GM19395 (cell line): ENCODE measurements around the gene TBX10.
"Not testable (repeated sequence)": the region's sequence is repeated elsewhere in the genome, so short reads cannot be mapped to it uniquely, and the experiment has no call there.

Source experiments
- ATAC-seq: cut with Tn5 transposase; IDR thresholded peaks from one replicate; pipeline ENCODE4 v1.9.1; 2021; ENCODE audit warnings: mild to moderate bottlenecking, moderate library complexity; ENCODE audit not compliant: unreplicated experiment

Gene TBX10

DNA sequence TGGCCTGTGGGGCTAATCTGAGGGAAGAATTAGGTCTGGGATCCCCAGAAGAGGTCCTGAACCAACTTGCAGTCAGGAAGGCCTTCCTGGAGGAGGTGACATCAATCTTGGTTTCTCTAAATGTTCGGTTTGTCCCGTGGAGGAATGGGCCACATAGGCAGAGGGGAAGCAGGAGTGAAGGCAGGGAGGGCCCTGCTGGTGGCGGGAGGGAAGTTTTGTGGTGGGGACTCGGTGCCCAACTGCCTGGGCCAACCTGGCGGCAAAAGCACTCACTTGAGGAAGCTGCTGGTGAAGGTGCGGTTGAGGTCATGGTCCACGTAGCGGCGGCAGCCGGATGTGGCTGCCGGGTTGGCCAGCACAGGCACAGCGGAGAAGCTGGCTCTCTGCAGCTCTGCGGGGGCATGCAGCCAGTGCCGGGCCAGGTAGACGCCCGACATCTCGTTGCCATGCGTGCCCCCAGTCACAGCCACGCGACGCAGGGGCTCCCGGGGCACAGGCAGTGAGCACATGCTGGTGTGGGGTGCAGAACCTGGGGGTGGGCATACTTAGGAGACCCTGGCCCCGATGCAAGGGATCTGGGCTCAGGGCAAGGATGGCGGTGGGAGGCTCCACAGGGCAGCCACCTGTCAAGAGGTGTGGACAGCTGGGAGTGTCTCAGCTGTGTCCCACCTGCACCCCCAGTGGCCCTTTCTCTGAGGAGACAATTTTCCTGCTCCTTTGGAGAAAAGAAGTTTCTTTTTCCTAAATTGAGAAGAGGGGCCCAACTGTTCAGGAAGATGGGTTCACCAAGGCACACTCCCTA is 7.2 kb upstream of the TBX10 start:
- ATAC-seq = no peak

DNA sequence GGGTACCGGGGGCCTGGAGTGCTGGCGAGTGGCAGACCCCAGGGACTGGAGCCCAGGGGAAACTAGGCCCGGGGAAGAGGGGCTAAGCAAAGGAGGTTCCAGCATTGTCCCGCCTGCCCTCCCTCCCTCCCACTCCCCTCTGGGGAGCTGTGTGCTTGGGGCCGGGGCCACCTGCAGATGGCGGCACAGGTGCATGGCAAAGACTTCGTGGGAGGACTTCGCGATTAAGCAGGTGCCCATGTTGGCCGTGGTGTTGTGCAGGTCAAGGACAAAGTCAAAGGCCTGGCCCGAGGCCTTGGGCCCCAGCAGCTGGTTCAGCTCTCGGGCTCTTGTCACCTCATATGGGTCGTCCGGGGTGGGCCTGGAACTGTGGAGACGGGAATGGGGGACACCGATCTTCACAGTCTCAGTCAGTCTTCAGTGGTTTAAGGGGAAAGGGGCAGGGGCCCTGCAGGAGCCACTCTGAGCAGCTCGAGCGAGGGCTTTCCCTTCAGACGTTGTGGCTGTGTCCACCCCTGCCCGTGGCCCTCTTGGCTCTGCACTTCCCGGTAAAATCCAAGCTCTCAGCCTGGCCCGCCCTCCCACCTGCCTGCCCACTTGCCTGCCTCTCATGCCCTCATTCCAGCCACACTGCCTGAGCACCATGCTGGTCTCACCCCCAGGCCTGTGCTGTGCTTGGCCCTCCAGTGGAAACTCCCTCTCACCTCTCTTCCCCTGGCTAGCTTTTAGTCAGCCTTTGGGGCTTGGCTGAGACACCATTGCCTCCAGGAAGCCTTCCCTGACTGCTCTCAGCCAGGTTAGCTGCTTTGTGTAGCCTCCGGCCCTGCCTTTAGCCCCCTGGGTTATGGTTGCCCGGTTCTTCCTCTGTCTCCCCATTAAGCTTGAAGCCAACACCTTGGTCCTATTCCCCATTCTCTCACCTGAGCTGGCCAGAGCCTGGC is 6.2 kb upstream of the TBX10 start:
- no peak for ATAC-seq

DNA sequence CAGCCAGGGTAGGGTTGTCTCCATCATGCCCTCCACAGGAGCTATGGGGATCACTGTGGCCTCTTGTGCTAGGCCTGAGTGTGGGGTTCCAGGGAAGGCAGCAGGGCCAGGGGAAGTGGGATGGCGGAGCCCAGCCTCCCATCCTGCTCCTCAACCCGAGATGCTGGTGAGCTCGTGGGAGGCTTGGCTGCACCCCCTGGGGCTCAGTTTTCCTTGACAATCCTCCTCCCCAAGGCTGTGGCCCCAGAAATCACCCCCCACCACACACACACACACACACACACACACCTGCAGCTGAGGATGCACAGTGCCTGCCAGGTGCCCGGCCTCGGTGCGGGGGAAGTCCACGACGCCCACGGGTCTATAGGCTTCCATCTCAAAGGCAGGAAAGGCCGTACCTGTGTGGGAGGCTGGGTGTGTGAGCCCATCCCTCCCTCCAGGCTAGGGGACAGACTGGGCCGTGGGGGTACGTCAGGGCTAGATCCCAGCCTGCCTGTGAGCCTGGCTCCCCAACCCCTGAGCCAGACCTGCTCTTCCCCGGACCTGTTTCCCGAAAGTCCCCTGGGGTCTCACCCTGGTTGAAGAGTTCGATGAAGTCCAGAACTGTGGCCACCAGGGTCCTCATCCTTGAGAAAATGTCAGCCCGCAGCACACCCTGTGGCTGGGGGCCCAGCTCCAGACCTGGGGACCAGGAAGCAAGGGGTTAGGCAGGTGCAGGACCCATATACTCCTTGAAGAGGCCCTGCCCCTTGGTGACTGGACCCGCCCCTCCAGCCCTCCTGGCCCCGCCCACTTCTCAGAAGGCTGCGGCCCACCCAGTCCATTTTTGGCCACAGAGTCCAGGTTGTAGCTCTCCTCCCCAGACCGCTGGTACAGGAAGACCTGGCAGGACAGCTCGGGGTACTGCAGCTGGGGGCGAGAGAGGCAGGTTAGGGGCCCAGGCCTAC is 5.2 kb upstream of the TBX10 start:
- no peak for ATAC-seq

DNA sequence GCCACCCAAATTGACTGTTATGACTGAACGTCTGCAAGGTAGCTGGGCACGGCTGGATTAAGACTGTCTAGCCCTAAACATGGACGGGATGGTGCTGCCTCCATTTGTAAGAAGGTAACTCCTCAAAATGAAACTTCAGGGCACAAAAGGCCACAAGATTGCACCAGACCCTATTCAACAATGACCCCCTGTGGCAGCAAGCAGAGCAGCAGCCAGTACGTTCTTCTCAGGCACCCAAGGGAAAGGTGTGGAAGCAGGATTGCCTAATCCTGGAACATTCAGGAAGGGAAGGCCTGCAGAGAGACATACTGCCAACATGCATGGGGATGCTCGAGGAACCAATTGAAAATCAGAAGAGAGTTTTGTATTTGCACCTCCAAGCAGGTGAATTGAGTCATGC is 4.5 kb upstream of the TBX10 start:
- no peak for ATAC-seq

DNA sequence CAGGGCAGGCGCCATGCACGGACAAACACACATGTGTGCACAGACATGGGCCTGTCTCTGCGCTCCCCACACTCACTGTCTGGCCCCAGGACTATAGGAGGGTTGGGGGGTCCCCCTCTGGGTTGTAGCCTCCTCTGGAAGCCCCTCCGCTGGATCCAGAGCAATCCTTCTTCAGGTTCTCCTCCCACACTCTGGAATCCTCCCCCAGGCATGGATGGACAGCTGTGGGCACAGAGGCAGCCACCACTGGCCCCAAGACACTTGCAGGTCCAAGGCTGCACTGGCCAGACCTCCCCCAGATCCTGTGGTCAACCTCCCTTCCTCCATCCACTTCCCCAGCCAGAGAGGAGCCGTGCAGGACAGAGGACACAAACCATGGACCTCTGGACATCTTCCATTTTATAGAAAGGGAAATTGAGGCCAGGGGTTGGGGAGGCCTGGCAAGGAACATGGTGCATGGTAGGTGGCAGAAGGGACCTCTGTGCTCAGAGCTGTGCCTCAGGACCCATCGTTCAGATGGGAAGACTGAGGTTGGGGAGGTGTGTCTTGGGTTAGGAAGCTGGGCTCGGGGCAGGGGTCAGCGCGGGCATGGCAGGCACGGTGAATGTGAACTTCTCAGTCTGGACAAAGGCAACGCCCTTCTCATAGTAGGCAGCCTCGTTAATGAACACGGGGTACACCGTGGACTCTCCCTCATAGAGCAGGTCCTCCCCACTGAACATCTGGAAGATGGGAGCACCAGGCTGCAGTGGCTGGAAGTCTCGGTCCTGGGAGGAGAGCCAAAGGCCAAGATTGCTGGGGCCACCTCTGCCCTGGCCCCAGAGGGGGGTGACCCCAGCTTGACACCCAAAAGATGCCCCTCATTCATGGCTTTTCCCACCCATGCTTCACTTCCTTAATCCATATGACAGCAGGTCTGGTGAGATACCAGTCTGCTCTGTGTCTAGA is 2.9 kb upstream of the TBX10 start:
- no peak for ATAC-seq

DNA sequence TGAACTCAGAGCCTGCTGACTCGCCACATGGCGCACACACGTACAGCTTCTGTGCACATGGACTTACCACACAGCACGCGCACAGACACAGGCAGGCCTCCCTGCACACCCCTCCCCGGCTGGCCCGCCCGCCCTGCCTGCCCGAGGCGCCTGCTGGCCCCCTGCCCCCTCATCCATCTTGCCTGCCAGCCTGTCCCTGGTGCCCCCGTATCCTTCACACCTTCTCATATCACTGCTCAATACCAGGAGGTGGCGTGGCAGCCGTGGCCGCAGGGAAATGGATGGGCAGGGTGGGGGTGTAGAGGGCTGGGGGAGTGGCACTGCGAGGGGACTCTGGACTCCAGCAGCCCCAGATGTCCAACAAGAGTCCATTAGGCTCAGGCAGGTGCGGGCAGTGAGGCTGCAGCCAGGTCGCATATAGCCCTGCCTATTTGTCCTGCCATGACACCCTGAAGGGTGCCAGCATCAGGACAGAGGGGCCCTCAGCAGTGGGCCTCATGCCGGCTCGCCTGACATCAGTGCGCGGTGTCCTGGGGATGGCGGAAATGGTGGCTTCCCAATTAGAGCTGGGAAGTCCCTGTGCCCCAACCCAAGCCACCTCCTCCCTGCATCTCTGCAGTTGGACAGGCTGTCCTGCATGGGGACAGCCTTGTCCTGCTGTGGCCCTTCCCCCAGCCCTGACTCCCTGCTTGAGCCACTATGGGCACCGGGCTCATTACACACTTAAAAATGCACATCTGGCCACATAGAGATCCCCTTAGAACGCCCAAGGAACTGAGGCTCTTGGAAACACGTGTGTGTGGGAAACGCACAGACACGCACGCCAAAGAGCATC is 2.0 kb upstream of the TBX10 start:
- no peak for ATAC-seq

DNA sequence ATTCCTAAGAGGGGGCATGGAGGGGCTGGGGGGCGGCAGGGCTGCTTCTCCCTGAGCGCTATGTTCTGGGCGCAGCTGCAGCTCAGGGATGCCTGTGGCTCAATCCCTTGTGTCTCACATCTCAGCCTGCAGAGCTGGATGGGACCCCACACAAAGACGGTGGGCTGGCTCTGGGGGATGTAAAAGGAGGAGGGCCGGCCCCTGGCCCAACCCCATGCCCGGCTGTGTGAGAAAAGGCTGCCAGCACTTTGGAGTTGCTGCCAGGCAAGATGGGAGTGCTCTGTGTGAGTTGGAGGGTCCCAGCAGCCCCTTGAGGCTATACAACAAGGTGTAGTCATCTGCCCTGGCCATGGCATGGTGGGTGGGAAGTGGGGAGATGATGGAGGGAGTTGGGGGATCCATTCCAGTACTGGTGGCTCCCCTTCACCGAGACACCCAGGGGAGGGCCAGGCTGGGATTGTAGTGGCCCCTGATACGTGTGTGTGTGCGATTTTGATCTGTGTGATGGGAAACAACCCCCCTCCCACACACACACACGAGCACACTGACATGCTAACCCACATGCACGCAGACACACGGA is 1.3 kb upstream of the TBX10 start:
- ATAC-seq = no peak

DNA sequence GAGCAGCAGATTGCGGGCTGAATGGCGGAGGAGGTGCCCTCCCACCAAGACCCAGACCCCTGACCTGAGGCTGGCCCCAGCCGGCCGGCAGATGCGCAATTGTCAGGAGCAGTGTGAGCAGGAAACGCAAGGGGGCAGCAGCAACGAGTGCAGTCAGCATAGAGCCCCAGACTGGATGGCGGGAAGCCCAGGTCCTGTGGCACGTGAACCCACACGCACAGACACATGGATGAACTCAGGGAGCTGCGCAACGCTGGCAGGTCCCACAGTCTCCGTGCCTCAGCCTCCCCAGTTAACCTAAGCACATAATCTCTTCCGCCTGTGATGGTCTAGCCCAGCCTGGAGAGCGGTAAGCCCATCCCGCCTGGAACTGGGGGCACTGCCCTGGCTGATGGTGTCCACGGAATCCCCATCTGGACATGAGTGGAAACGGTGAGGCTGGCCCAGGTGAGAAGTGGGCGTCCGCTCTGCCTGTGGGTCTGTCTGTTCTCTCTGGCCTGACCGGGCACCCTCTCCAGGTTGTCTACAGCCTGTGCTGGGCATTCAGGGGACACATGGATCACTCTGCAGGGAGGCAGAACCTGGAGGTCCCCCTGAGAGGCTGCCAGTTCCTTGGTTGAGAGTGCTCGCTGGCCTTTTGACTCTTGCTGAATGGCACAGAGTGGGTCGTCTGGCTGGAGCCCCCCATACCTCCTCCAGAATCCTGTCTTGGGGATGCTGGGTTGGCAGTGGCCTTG is 626 bp upstream of the TBX10 start:
- no peak for ATAC-seq

DNA sequence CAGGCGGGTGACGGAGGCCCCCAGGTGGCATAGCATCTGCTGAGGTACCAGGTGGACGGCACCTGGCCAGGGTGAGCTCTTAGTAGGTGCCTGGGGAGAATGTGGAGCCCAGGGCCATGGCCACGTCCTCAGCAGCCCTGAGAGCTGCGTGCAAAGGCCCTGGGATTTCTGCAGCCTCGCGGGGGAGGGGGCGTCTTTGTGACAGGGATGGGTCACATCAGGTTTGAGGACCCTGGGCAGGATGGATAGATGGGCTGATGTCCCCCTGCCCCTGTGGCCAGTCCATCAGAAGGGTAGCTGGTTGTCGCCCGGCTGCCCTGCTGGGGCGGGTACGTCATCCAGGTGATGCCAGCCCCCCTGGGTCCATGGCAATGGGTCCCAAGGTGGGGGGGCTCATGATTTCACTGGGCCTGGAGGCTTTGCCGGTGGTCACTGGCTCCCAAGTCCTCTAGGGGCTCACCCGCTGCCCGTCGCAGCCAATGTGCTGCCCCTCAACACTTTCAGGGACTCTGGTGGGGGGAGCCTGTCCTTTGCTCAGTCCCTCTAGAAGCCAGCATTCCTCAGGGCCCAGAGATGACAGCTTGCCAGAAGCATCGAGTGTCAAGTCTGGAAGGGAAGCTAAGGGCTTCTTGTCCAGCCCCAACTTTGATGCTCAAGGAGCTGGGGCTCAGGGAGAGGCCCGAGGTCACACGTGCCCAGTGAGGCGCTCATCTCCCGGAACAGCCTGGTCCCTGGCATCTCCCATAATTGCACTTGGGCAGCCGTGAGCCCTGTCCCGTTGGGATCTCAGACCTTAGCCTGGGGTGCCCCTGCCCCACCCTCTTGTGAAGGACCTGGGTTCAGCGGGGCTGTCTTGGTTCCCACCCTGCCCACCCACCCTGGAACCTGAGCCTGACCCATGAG is 777 bp downstream of the TBX10 start:
- no peak for ATAC-seq

DNA sequence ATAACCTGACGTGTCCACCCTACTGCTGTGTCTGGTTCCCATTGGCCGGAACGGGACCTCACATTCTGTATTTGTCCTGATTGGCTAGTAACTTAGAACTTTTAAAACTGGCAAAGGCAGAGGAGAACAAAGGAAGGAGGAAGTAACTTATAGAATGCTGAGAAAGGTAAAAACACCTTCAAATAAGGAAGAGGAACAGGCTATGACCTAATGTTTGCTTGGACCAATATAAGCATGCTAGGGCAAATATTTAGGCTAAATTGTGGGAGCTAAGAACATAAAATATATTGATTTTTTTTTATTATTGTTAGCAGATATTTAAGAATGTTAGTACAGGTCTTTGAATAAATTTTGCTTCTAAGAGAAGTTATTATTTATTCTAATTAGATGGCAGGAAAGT is 2.1 kb downstream of the TBX10 start:
- not testable (repeated sequence) for ATAC-seq

DNA sequence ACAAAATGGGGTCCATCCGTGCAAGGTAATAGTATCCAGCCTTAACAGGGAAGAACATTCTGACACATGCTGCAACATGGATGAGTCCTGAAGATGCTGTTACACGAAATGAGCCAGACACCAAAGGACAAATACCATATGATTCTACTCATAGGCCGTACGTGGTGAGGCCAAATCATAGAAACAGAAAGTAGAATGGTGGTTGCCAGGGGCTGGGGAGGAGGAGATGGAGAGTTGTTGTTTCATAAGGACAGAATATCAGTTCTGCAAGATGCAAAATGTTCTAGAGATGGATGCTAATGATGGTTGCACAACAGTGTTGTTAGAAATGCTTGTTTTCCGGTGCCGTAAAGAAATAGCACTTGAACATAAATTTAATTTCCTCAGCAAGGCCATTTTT is 2.6 kb downstream of the TBX10 start:
- ATAC-seq = no peak

DNA sequence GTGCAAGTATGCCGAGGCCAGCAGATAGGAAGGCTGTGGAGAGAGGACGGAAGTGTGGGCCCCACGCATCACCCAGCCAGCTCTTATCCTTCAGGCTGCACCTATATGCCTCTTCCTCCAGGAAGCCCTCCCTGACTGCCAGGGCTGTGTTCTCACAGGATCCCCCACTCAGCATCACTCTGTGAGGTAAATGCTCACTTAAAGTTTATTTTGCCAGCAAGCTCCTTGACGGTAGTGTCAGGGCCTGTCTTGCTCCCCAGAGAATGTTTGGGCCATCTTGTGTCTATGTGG is 4.4 kb downstream of the TBX10 start:
- ATAC-seq = no peak

DNA sequence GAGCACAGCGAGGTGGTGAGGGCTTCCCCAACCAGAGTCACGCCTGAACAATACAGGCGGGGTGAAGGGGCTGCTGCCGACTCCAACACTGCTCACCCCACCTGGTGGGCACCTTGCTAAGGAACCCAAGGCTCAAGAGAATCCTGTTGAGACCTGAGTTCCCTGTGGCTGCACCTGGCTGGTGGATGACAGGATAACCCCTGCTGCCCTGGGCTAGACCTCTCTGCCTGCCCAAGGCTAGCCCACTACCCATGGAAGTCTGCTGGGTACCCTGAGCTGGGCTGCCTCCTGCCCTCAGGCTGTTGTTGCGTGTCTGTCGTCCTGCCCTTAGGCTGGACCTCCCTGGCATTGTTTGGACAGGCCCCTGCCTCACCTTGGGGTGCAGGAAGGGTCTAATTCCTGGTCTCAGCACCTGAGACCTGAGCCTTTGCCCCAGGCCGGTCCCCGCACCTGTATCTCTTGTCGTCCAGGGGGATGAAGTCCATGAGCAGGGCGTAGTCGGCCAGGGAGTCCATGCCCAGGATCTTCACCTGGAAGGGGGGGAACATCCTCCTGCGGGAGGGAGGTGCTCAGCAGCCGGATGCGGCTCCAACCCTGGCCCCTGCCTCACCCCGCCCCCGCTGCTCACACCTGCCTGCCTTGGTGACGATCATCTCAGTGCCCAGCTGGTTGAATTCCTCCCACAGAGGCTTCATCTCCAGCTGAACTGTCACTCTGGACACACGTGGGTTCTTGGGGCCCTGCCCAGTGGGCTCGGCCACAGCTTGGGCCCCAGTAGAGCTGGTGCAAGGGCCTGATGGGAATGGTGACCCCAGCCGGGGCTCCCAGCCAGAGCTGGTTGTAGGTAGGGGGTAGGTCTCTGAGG is 5.0 kb downstream of the TBX10 start:
- no peak for ATAC-seq

DNA sequence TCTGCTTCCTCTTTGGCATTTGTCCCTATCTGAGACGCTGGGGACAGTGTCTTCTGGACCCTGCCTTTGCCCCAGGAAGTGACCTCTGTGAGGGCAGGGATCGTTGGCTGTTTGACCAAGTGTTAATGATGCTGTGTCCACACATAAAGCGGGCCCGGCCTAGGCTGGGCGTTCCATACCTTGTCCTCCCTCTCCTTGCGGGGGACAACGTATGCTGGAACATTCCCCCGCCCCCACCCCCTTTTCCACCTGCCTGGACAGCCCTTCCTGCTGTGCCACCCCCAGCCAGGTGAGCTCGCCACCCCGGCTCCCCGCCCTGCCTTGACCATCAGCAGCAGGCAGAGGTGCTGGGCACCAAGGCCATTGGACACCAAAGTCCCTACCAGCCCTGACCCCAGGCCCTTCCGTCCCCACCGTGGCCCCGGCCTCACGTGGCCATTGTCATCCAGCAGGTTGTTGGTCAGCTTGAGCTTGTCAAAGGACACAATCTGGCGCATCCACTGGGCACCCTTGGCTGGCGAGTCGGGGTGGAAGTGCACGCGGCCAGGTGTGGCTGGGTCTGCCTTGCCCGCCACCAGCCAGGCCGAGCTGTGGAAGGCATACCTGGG is 5.7 kb downstream of the TBX10 start:
- no peak for ATAC-seq

DNA sequence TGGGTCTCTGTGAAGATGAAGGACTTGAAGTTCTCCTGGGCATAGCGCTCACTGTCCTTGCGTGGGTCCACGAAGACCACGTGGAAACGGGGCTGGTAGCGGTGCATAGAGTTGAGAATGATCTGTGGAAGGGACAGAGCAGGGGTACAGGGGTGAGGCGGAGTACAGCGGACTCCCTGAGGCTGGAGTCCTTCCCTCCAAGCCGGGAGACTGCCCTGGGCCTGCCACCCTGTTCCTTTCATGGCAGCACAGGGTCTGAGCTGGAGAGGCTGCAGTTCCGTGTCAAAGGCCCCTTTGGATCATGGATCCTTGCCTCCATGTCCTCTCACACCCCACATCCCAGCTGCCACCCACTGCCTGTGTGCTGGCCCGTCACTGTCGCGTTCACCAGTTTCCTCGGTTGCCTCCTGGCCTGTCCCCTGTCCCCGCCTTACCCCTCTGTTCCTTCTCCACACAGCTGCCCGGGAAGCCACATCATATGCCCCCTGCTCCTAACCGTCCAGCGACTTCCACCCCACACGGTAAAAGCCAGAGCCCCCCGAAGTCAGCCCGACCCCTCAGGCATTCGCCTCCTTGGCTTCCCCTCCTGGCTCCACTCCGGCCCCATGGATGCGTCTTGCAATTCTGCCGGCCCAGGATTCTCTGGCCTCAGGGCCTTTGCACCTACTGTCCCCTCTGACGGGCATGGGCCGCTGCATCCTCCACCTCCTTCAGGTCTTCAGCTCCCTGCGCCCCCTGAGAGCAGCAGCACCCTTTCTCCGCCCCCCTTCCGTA is 6.4 kb downstream of the TBX10 start:
- no peak for ATAC-seq
